Keratinocyte (primary cell): ENCODE results near the gene MGMT. TPM values are rescaled to one million over a fixed set of nuclear protein-coding genes. Genes with fewer than 3 reads are reported as not detected.

ENCODE experiments used
- DNase-seq: peaks from one replicate; pipeline ENCODE4 v3.0.0-alpha.2; 2011; ENCODE audit warnings: low read depth, missing footprints, low spot score
- FAIRE-seq: peaks from 2 replicates; lab custom pipeline; 2011; peaks lifted over from hg19 to GRCh38; lab: Jason Lieb, UNC
- H2AFZ ChIP-seq: 2 replicates; pipeline ENCODE4 v1.6.0; 2012; ENCODE audit warnings: low read length, control low read depth, inconsistent platforms; ENCODE audit not compliant: control insufficient read depth
- H3K27ac ChIP-seq: 2 replicates; pipeline ENCODE4 v1.5.1; 2011; ENCODE audit warnings: low read length; ENCODE audit not compliant: control insufficient read depth, insufficient read depth
- H3K27me3 ChIP-seq: 3 replicates; pipeline ENCODE4 v1.6.0; 2011; ENCODE audit warnings: low read length; ENCODE audit not compliant: control insufficient read depth, insufficient read depth; ENCODE audit errors: extremely low read depth
- H3K36me3 ChIP-seq, 2 experiments: 2 replicates in 1 of 2; 3 replicates in 1 of 2; pipeline ENCODE4 v1.5.1; 2011; ENCODE audit warnings: low read length in 2 of 2, mild to moderate bottlenecking in 1 of 2; ENCODE audit not compliant: control insufficient read depth in 2 of 2, insufficient read depth in 2 of 2; ENCODE audit errors: extremely low read depth in 1 of 2
- H3K4me1 ChIP-seq: 3 replicates; pipeline ENCODE4 v1.5.1; 2011; ENCODE audit warnings: low read length; ENCODE audit not compliant: control insufficient read depth, insufficient read depth; ENCODE audit errors: extremely low read depth
- H3K4me2 ChIP-seq: 3 replicates; pipeline ENCODE4 v1.6.0; 2011; ENCODE audit warnings: low read depth, low read length; ENCODE audit not compliant: control insufficient read depth, insufficient read depth; ENCODE audit errors: extremely low read depth
- H3K4me3 ChIP-seq, 3 experiments: fragments of 200-600 bp in 1 of 3; sonication (generic) in 1 of 3; 2 replicates in 2 of 3; 3 replicates in 1 of 3; pipeline ENCODE4 v1.5.1; 2011 to 2016; ENCODE audit warnings: low read length in 3 of 3, mild to moderate bottlenecking in 3 of 3, control low read depth in 2 of 3, inconsistent platforms in 1 of 3, low read depth in 1 of 3, mixed read lengths in 1 of 3, mixed run types in 1 of 3, moderate library complexity in 1 of 3; ENCODE audit not compliant: control insufficient read depth in 2 of 3, insufficient read depth in 2 of 3; ENCODE audit errors: extremely low read depth in 1 of 3
- H3K79me2 ChIP-seq: 2 replicates; pipeline ENCODE4 v1.6.0; 2012; ENCODE audit warnings: low read length; ENCODE audit not compliant: control insufficient read depth, insufficient read depth
- H3K9ac ChIP-seq: 3 replicates; pipeline ENCODE4 v1.6.0; 2011; ENCODE audit warnings: low read length; ENCODE audit not compliant: control insufficient read depth, insufficient read depth; ENCODE audit errors: extremely low read depth
- H3K9me1 ChIP-seq: 3 replicates; pipeline ENCODE4 v1.6.0; 2011; ENCODE audit warnings: low read length; ENCODE audit not compliant: control insufficient read depth, insufficient read depth; ENCODE audit errors: extremely low read depth
- H3K9me3 ChIP-seq: 2 replicates; pipeline ENCODE4 v1.5.1; 2012; ENCODE audit warnings: low read depth, low read length; ENCODE audit not compliant: control insufficient read depth
- H4K20me1 ChIP-seq: 3 replicates; pipeline ENCODE4 v1.6.0; 2011; ENCODE audit warnings: low read length; ENCODE audit not compliant: control insufficient read depth, insufficient read depth; ENCODE audit errors: extremely low read depth
- CTCF ChIP-seq, 3 experiments: IDR thresholded peaks in 1 of 3; conservative IDR thresholded peaks in 1 of 3; optimal IDR thresholded peaks in 1 of 3; 2 replicates in 2 of 3; 3 replicates in 1 of 3; pipeline versions ENCODE3 to v1.5.1; 2011; ENCODE audit warnings: low read length in 3 of 3, mild to moderate bottlenecking in 3 of 3, moderate library complexity in 2 of 3, control low read depth in 1 of 3, inconsistent platforms in 1 of 3; ENCODE audit not compliant: insufficient read depth in 2 of 3; ENCODE audit errors: extremely low read depth in 1 of 3
- EZH2 ChIP-seq: IDR thresholded peaks from one replicate; pipeline ENCODE4 v1.6.1; 2012; ENCODE audit warnings: inconsistent platforms, mild to moderate bottlenecking, low read length, moderate library complexity
- dilution Hi-C: fragments of 300-500 bp; cut with MboI; formaldehyde crosslinking; loops from one replicate; pipeline ENCODE4 v1.7.0; 2020; ENCODE audit warnings: low sequenced_read_pairs; ENCODE audit not compliant: extremely low pct_ligation_motif_present
- polyA plus RNA-seq, 5 experiments: library from polyadenylated mRNA; depleted of rRNA in 3 of 5; stranded (reverse) in 3 of 5; stranded (forward) in 1 of 5; unstranded in 1 of 5; fragments of >200 nt; gene quantifications; 1 replicate in 1 of 5; 2 replicates in 3 of 5; 3 replicates in 1 of 5; pipeline versions ENCODE4 v1.2.1 to v1.2.3, GENCODE V29; 2011 to 2012; ENCODE audit warnings: missing spikeins in 2 of 5, low read depth in 1 of 5, low replicate concordance in 1 of 5

The MGMT gene
- polyA plus RNA-seq, 1 donor (not counting 4 experiments of a cell fraction or from before 2014, with no cell fraction given), result 15.2 TPM

DNA sequence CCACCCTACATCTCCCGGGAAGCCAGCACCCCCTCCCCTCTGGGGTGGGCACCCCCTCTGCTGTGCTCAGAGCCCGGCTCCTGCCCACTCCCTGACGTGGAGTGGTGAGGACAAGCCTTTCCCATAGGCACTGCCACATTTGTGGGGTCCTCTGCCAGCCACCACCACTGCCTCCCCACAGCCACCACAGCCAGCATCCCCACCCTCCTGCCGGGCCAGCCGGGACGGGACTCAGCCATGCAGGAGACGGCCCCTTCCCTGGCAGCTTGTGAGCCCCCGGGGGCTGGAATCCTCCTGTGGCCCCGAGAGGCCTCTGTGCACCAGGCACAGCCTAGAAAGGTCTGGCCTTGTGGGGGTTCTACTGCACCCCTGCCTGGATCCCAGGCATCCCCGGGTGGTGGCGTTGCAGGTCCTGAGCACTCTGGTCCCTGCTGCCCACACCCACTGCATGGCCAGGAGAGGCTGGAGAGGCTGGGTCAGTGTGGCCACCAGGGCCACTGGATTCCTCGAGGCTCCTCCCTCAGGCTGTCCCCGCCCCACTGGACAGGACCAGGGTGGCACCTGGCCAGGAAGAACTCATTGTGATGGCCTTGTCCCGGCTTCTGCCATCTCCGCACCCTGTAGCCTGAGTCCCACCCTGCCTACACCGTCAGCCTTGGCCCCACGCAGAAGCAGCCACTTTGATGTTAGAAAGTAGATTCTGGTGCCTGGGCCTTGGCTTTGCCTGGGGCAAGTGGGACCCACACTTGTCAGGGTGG is 349.0 kb downstream of the MGMT start:
- H3K4me2 ChIP-seq, result no peak overlapping the region
- TF ChIP-seq CTCF (optimal IDR thresholded peaks at IDR 0.05 in 1 of 3, IDR thresholded peaks at IDR 0.05 in 1 of 3, conservative IDR thresholded peaks at IDR 0.05 in 1 of 3; ENCODE audit: extremely low read depth in 1 of 3, insufficient read depth in 2 of 3, low read length in 3 of 3) (no peak), EZH2 (no peak)
- H3K9me3 ChIP-seq, result peaks cover 8% of the 10 kb centered on the region
- H3K9me1 ChIP-seq, result no peaks in the 10 kb centered on the region
- H3K4me3 ChIP-seq, result no peak overlapping the region
- no peak for FAIRE-seq
- DNase-seq, result no peak
- H3K79me2 ChIP-seq, result no peaks in the 10 kb centered on the region
- no peaks in the 10 kb centered on the region for H4K20me1 ChIP-seq
- no peaks in the 10 kb centered on the region for H3K36me3 ChIP-seq
- H3K27me3 ChIP-seq, result no peaks in the 10 kb centered on the region
- H2AFZ ChIP-seq, result no peak overlapping the region
- no peak overlapping the region for H3K27ac ChIP-seq
- no peaks in the 10 kb centered on the region for H3K4me1 ChIP-seq
- dilution Hi-C loops, result no loop called here
- no peak overlapping the region for H3K9ac ChIP-seq

GRCh38 chr10:129816656-129817045 is 349.6 kb downstream of the MGMT start:
- TF ChIP-seq CTCF (optimal IDR thresholded peaks at IDR 0.05 in 1 of 3, IDR thresholded peaks at IDR 0.05 in 1 of 3, conservative IDR thresholded peaks at IDR 0.05 in 1 of 3; ENCODE audit: extremely low read depth in 1 of 3, insufficient read depth in 2 of 3, low read length in 3 of 3) (no peak), EZH2 (no peak)

More at GRCh38 chr10:129816656-129817045, 349.6 kb downstream of the MGMT start:
- Histone ChIP-seq H3K4me1 (no peaks in the 10 kb centered on the region), H3K4me3 (no peak overlapping the region), H3K27ac (no peak overlapping the region), H4K20me1 (no peaks in the 10 kb centered on the region), H3K27me3 (no peaks in the 10 kb centered on the region), H3K4me2 (no peak overlapping the region), H3K9me1 (no peaks in the 10 kb centered on the region), H2AFZ (no peak overlapping the region), H3K9ac (no peak overlapping the region), H3K36me3 (no peaks in the 10 kb centered on the region), H3K79me2 (no peaks in the 10 kb centered on the region), H3K9me3 (peaks cover 6% of the 10 kb centered on the region)
- dilution Hi-C loops, result no loop called here
- no peak for DNase-seq
- FAIRE-seq, result no peak
